BJ (cell line): Measurements from ENCODE around the gene SLC1A4. TPM values are rescaled to one million over a fixed set of nuclear protein-coding genes. Genes with fewer than 3 reads are reported as not detected.

Source experiments
- CTCF ChIA-PET: fragments of 350-600 bp; formaldehyde crosslinking; extraction: SDS; loops from one replicate; lab custom pipeline; 2021; ENCODE audit warnings: antibody characterized with exemption, inconsistent platforms; lab: Yijun Ruan, JAX
- POLR2A ChIA-PET: fragments of 300-600 bp; sonication (Branson Sonifier 250); formaldehyde crosslinking; extraction: SDS; loops from one replicate; lab custom pipeline; 2021; ENCODE audit warnings: antibody characterized with exemption; lab: Charles Lee
- DNase-seq: peaks from one replicate; pipeline ENCODE4 v3.0.0-alpha.2; 2011; ENCODE audit warnings: low read depth
- H3K27me3 ChIP-seq: 2 replicates; pipeline ENCODE4 v1.6.0; 2011; ENCODE audit warnings: low read length; ENCODE audit not compliant: control insufficient read depth, insufficient read depth
- H3K36me3 ChIP-seq: 2 replicates; pipeline ENCODE4 v1.5.1; 2011; ENCODE audit warnings: low read length; ENCODE audit not compliant: control insufficient read depth, insufficient read depth
- H3K4me3 ChIP-seq: 2 replicates; pipeline ENCODE4 v1.5.1; 2011; ENCODE audit warnings: low read depth, mild to moderate bottlenecking, control low read depth, low read length
- polyA plus RNA-seq: library from polyadenylated mRNA; depleted of rRNA; stranded (reverse); fragments of >200 nt; gene quantifications from 2 replicates; pipeline ENCODE4 v1.2.3, GENCODE V29; 2011
- TF ChIP-seq, protein P1 (sequence below): IDR thresholded peaks from 2 replicates; pipeline ENCODE4 v1.5.1; 2011; ENCODE audit warnings: low read depth, mild to moderate bottlenecking, control low read depth, inconsistent platforms, low read length, moderate library complexity; ENCODE audit not compliant: insufficient read depth

Gene SLC1A4
- polyA plus RNA-seq, 1 experiment, result 80.7 TPM

DNA sequence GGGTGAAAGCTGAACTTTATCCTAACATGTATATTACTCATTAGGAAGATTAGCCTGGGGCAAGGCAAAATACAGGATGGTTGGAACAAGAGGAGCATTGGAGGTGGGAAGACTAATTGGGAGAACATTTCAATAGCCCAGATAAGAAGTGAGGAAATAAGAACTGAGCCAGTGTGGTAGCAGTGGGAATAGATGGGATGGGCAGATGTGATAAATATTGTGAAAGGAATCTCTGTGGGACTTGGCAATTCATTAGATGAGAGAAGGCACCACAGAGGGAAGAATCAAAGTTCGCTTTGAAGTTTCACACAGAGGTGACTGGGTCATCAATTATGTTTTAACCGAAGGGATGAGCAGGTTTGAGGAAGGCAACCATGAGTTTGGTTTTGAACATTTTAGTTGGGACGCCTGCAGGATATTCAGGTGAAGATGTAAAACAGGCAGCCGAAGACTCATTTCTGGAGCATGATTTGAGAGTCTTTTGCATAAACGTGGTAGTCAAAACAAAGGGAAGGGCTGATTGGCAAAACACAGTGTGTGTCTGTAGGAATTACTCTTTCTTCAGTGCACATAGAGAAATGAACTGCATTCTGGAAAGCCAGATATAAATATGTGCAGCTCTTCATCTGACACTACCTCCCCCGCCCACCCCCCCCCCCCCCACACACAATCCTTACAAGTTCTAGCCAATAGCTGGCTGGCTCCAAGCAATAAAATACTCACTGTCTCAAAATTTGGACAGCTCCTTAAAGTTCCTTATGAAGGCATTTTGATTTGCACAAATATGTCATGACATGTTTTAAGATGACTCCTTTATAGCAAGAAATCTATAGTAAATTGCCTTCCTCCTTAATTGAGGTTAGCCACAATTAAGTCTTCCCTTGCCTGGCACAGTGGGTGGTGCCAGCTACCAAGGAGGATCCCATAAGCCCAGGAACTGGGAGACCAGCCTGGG is 1.9 kb upstream of the SLC1A4 start:
- CTCF ChIA-PET, result interaction anchor here (0.5 to 6.4 kb wide), 5 partner anchors 8 to 565 kb away, joined by 3 to 36 read pairs (median 4); no protein-coding TSS in a partner anchor

DNA sequence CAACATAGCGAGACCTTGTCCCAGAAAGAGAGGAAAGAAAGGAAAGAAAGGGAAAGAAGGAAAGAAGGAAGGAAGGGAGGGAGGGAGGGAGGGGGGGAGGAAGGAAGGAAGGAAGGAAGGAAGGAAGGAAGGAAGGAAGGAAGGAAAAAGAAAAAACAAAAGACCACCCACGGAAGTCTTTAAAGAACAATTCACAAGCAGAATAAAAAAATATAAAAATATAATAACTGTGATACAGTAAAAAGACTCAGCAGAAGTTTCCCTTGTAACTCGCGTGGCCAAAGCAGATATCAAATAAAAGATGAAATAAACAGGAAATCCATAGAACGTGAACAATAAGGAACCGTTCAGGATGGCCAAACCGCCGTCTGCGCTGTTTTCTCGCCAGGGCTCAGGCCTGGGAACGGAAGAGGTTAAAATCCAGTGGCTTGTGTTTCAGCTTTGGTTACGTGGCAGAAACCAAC is 1.2 kb upstream of the SLC1A4 start:
- H3K36me3 ChIP-seq, result no peaks in the 10 kb centered on the region
- peaks cover 1% of the 10 kb centered on the region; the same call in 1 of the 2 replicates for H3K27me3 ChIP-seq
- POLR2A ChIA-PET, result interaction anchor here (0.5 to 1.7 kb wide), 5 partner anchors 13 to 401 kb away, joined by 3 to 11 read pairs (median 4); no protein-coding TSS in a partner anchor
- TF ChIP-seq, protein P1, sequence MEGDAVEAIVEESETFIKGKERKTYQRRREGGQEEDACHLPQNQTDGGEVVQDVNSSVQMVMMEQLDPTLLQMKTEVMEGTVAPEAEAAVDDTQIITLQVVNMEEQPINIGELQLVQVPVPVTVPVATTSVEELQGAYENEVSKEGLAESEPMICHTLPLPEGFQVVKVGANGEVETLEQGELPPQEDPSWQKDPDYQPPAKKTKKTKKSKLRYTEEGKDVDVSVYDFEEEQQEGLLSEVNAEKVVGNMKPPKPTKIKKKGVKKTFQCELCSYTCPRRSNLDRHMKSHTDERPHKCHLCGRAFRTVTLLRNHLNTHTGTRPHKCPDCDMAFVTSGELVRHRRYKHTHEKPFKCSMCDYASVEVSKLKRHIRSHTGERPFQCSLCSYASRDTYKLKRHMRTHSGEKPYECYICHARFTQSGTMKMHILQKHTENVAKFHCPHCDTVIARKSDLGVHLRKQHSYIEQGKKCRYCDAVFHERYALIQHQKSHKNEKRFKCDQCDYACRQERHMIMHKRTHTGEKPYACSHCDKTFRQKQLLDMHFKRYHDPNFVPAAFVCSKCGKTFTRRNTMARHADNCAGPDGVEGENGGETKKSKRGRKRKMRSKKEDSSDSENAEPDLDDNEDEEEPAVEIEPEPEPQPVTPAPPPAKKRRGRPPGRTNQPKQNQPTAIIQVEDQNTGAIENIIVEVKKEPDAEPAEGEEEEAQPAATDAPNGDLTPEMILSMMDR, result no peak
- peak; percentile 57 for DNase-seq
- H3K4me3 ChIP-seq, result peak overlapping the region; percentile 73
- CTCF ChIA-PET, result interaction anchor here (0.6 to 6.4 kb wide), 8 partner anchors 9 to 465 kb away, joined by 3 to 36 read pairs (median 4); no protein-coding TSS in a partner anchor

More for the DNA sequence above, 1.9 kb upstream of the SLC1A4 start:
- H3K27me3 ChIP-seq, result peaks cover 1% of the 10 kb centered on the region; the same call in 1 of the 2 replicates
- POLR2A ChIA-PET, result interaction anchor here (0.5 to 1.7 kb wide), 2 partner anchors 12 to 401 kb away, joined by 3 to 10 read pairs; no protein-coding TSS in a partner anchor
- no peak for DNase-seq
- H3K36me3 ChIP-seq, result no peaks in the 10 kb centered on the region
- H3K4me3 ChIP-seq, result peak overlapping the region; percentile 73
- TF ChIP-seq, protein P1, result no peak

- TF ChIP-seq, protein P1, result peak; percentile 37; the same call in 1 of the 2 replicates
- Histone ChIP-seq H3K4me3 (peak overlapping the region; percentile 73), H3K27me3 (peaks cover 1% of the 10 kb centered on the region; the same call in 1 of the 2 replicates), H3K36me3 (no peaks in the 10 kb centered on the region)
- ChIA-PET CTCF (interaction anchor here (0.6 to 6.4 kb wide), 10 partner anchors 9 to 466 kb away, joined by 3 to 36 read pairs (median 4); no protein-coding TSS in a partner anchor), POLR2A (interaction anchor here (0.5 to 1.7 kb wide), 5 partner anchors 13 to 402 kb away, joined by 3 to 11 read pairs (median 4); no protein-coding TSS in a partner anchor)
- DNase-seq, result no peak
Observed at GRCh38 chr2:64988420-64989125, 626 bp upstream of the SLC1A4 start.

DNA sequence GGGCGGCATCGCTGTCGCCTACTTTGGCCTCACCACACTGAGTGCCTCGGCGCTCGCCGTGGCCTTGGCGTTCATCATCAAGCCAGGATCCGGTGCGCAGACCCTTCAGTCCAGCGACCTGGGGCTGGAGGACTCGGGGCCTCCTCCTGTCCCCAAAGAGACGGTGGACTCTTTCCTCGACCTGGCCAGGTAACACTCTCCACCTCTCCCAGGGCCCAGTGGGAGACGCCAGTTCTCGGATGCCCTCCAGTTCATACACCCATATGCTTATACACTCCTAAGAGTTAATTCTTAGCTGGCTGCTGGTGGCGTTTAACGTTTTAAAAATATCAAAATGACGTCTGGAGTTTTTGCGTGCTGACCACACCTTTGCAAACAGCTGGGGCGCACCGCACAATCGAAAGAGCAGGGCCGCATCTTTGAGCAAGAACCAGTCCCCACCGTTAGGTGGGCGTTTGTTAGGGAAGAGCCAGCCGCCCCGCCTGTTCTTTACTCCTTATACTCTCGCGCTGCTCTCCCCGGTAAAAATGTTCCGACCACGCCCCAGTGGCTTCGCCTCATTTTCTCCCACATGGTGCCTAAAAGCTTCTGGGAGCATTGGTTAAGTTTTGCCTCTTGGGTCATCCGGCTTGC is 899 bp downstream of the SLC1A4 start:
- no peaks in the 10 kb centered on the region for H3K36me3 ChIP-seq
- CTCF ChIA-PET, result interaction anchor here (0.6 to 6.4 kb wide), 4 partner anchors 9 to 188 kb away, joined by 3 to 36 read pairs (median 6); no protein-coding TSS in a partner anchor
- peak overlapping the region; percentile 70 for H3K4me3 ChIP-seq
- TF ChIP-seq, protein P1, result no peak
- H3K27me3 ChIP-seq, result no peaks in the 10 kb centered on the region
- no peak for DNase-seq
- POLR2A ChIA-PET, result no interaction called here
